Neural progenitor cell (in vitro differentiated cells): ENCODE data around the gene GFOD1. TPM values are rescaled to one million over a fixed set of nuclear protein-coding genes. Genes with fewer than 3 reads are reported as not detected.
"Not testable (repeated sequence)": the region's sequence is repeated elsewhere in the genome, so short reads cannot be mapped to it uniquely, and the experiment has no call there.

ENCODE experiments used
- DNase-seq: peaks from one replicate; pipeline ENCODE4 v3.0.0-alpha.2; 2016; ENCODE audit warnings: low spot score
- H2AFZ ChIP-seq: fragments of 200-600 bp; sonication (generic); replicated peaks from 2 replicates; pipeline ENCODE4 v1.6.1; 2016; ENCODE audit warnings: antibody characterized with exemption
- H3F3A ChIP-seq: fragments of 200-600 bp; sonication (generic); 2 replicates; pipeline ENCODE4 v1.6.1; 2016; ENCODE audit warnings: antibody characterized with exemption, low read depth
- H3K27ac ChIP-seq: fragments of 200-600 bp; sonication (generic); 2 replicates; pipeline ENCODE4 v1.5.1; 2016; ENCODE audit warnings: mild to moderate bottlenecking
- H3K27me3 ChIP-seq: fragments of 200-600 bp; sonication (generic); 2 replicates; pipeline ENCODE4 v1.6.1; 2016; ENCODE audit warnings: mild to moderate bottlenecking, moderate library complexity
- H3K36me3 ChIP-seq: fragments of 200-600 bp; sonication (generic); 2 replicates; pipeline ENCODE4 v1.5.1; 2016
- H3K4me1 ChIP-seq: fragments of 200-600 bp; sonication (generic); 2 replicates; pipeline ENCODE4 v1.6.1; 2016; ENCODE audit warnings: mixed run types
- H3K4me2 ChIP-seq: fragments of 200-600 bp; sonication (generic); 2 replicates; pipeline ENCODE4 v1.6.1; 2016
- H3K4me3 ChIP-seq: fragments of 200-600 bp; sonication (generic); 2 replicates; pipeline ENCODE4 v1.5.1; 2016
- H3K79me2 ChIP-seq: fragments of 200-600 bp; sonication (generic); 2 replicates; pipeline ENCODE4 v1.6.1; 2016; ENCODE audit warnings: low read depth
- H3K9ac ChIP-seq: fragments of 200-600 bp; sonication (generic); 2 replicates; pipeline ENCODE4 v1.6.1; 2016
- H3K9me3 ChIP-seq: fragments of 200-600 bp; sonication (generic); 2 replicates; pipeline ENCODE4 v1.5.1; 2016; ENCODE audit warnings: low read depth
- H4K20me1 ChIP-seq: fragments of 200-600 bp; sonication (generic); 2 replicates; pipeline ENCODE4 v1.6.1; 2016; ENCODE audit warnings: low read depth
- H3K27ac Mint-ChIP-seq: 3 replicates; pipeline ENCODE4 v1.8.0; 2021; ENCODE audit warnings: mixed read lengths
- H3K27me3 Mint-ChIP-seq: 2 replicates; pipeline ENCODE4 v1.8.0; 2022; ENCODE audit warnings: low read depth, mild to moderate bottlenecking, inconsistent platforms, moderate library complexity, mixed read lengths; ENCODE audit not compliant: insufficient read depth
- H3K36me3 Mint-ChIP-seq: 3 replicates; pipeline ENCODE4 v1.8.0; 2021; ENCODE audit warnings: mixed read lengths
- H3K4me1 Mint-ChIP-seq: 3 replicates; pipeline ENCODE4 v1.8.0; 2021; ENCODE audit warnings: mixed read lengths
- H3K4me3 Mint-ChIP-seq: 3 replicates; pipeline ENCODE4 v1.8.0; 2021; ENCODE audit warnings: mild to moderate bottlenecking, moderate library complexity, mixed read lengths
- H3K9me3 Mint-ChIP-seq: 3 replicates; pipeline ENCODE4 v1.8.0; 2020; ENCODE audit warnings: mixed read lengths
- EZH2 ChIP-seq: fragments of 200-600 bp; sonication (generic); IDR thresholded peaks from 2 replicates; pipeline ENCODE4 v1.6.1; 2017; ENCODE audit warnings: antibody characterized with exemption, mild to moderate bottlenecking, moderate library complexity
- EZH2phosphoT487 ChIP-seq: fragments of 200-600 bp; sonication (generic); IDR thresholded peaks from 2 replicates; pipeline ENCODE4 v1.6.1; 2017; ENCODE audit warnings: antibody characterized with exemption
- total RNA-seq: library from RNA; depleted of rRNA; stranded (reverse); fragments of >200 nt; gene quantifications from 2 replicates; pipeline ENCODE4 v1.2.3, GENCODE V29; 2015; ENCODE audit warnings: low replicate concordance
- TF ChIP-seq, protein P1 (sequence below): fragments of 200-600 bp; sonication (generic); IDR thresholded peaks from 2 replicates; pipeline ENCODE4 v1.5.1; 2017; ENCODE audit warnings: antibody characterized with exemption, mild to moderate bottlenecking

The GFOD1 gene
- total RNA-seq, 1 donor from 2014 or later: 1.8 TPM

DNA sequence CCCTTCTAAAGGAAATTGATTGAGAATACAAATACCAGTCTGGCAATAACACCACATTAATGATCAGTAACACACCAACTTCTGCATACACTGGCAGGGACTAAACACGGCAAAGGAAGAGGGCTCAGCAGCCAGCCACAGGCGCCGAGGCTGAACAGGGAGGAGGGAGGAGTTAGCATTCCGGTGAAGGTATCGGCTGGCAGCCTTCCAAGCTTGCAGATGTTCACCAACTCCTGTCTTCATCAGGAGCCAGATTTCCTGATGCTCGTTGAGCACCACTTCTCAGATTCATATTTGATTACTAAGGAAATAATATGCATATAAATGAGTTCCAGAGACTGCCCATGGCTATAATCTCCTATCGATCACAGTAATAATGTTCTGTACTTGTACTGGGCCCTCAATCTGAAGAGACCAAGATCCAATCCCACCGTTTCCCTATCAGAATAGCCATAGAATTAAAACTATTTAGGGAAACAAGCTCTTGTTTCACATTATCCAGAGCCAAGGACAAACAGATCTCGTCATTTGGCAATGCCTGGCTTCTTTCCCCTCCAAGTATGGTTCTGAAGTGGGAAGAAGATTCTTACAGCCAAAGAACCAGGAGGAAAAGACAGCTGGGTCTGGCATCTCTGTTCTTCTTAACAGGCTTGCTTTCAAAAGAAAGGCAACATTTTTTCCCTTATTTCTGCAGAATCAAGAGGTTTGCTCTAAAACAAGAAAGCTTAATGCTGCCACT, 42.2 kb downstream of the GFOD1 start:
- H3K36me3 Mint-ChIP-seq: no peaks in the 10 kb centered on the region
- peaks cover 6% of the 10 kb centered on the region for H3K9me3 Mint-ChIP-seq
- Histone ChIP-seq H3K4me1 (peaks cover 14% of the 10 kb centered on the region), H3K79me2 (no peaks in the 10 kb centered on the region), H3K4me2 (no peak overlapping the region), H3K9ac (no peak overlapping the region), H2AFZ (peak overlapping the region; percentile 32), H3K27ac (no peak overlapping the region), H3K36me3 (no peaks in the 10 kb centered on the region), H3K9me3 (no peaks in the 10 kb centered on the region), H3F3A (no peaks in the 10 kb centered on the region), H3K27me3 (no peaks in the 10 kb centered on the region), H4K20me1 (no peaks in the 10 kb centered on the region), H3K4me3 (no peak overlapping the region)
- peaks cover 13% of the 10 kb centered on the region for H3K4me1 Mint-ChIP-seq
- no peak for TF ChIP-seq EZH2phosphoT487
- TF ChIP-seq EZH2: no peak
- TF ChIP-seq, protein P1, sequence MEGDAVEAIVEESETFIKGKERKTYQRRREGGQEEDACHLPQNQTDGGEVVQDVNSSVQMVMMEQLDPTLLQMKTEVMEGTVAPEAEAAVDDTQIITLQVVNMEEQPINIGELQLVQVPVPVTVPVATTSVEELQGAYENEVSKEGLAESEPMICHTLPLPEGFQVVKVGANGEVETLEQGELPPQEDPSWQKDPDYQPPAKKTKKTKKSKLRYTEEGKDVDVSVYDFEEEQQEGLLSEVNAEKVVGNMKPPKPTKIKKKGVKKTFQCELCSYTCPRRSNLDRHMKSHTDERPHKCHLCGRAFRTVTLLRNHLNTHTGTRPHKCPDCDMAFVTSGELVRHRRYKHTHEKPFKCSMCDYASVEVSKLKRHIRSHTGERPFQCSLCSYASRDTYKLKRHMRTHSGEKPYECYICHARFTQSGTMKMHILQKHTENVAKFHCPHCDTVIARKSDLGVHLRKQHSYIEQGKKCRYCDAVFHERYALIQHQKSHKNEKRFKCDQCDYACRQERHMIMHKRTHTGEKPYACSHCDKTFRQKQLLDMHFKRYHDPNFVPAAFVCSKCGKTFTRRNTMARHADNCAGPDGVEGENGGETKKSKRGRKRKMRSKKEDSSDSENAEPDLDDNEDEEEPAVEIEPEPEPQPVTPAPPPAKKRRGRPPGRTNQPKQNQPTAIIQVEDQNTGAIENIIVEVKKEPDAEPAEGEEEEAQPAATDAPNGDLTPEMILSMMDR: no peak
- H3K27me3 Mint-ChIP-seq: peaks cover 10% of the 10 kb centered on the region
- peak; percentile 47 for DNase-seq
- no peak overlapping the region for H3K27ac Mint-ChIP-seq
- no peak overlapping the region for H3K4me3 Mint-ChIP-seq

DNA sequence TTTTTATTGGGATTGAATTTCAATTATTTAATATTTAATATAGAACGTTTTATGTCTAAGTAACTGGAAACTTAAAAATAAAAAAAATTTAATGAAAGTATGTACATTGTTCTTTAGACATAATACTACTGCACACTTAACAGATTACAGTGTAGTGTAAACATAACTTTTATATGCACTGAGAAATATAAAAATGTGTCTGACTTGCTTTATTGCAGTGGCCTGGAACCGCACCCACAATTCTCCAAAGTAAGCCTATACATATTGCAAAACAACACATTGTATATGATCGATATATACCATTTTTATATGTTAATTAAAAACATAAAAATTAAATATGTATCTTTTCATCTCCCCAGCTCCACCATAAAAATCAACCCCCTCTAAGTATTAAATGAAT, 42.8 kb downstream of the GFOD1 start:
- H3F3A ChIP-seq: no peaks in the 10 kb centered on the region
- H3K27me3 ChIP-seq: no peaks in the 10 kb centered on the region
- no peak for DNase-seq
- no peak overlapping the region for H3K27ac ChIP-seq
- H3K9me3 ChIP-seq: no peaks in the 10 kb centered on the region
- Mint-ChIP-seq H3K36me3 (no peaks in the 10 kb centered on the region), H3K27me3 (peaks cover 10% of the 10 kb centered on the region), H3K27ac (no peak overlapping the region), H3K4me3 (no peak overlapping the region), H3K9me3 (peaks cover under 1% of the 10 kb centered on the region), H3K4me1 (peaks cover 13% of the 10 kb centered on the region)
- peak overlapping the region; percentile 32 for H2AFZ ChIP-seq
- no peak overlapping the region for H3K4me2 ChIP-seq
- TF ChIP-seq, protein P1: no peak
- no peak for TF ChIP-seq EZH2
- no peak for TF ChIP-seq EZH2phosphoT487
- no peaks in the 10 kb centered on the region for H3K79me2 ChIP-seq
- no peak overlapping the region for H3K9ac ChIP-seq
- no peaks in the 10 kb centered on the region for H4K20me1 ChIP-seq
- H3K4me3 ChIP-seq: no peak overlapping the region
- no peaks in the 10 kb centered on the region for H3K36me3 ChIP-seq
- peaks cover 14% of the 10 kb centered on the region for H3K4me1 ChIP-seq

DNA sequence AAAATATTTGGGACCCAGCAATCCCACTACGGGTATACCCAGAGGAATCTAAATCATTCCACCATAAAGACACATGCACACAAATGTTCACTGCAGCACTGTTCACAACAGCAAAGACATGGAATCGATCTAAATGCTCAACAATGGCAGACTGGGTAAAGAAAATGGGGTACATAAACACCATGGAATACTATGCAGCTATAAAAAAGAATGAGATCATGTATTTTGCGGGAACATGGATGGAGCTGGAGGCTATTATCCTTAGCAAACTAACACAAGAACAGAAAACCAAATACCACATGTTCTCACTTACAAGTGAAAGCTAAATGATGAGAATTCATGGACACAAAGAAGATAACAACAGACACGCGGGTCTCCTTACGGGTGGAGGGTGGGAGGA, 43.4 kb downstream of the GFOD1 start:
- not testable (repeated sequence) for H3K27ac Mint-ChIP-seq, H3K9ac ChIP-seq, H2AFZ ChIP-seq, H3K36me3 ChIP-seq, H3K79me2 ChIP-seq, H4K20me1 ChIP-seq, DNase-seq, H3F3A ChIP-seq, H3K4me3 Mint-ChIP-seq, H3K4me3 ChIP-seq, H3K27me3 ChIP-seq, H3K36me3 Mint-ChIP-seq, H3K9me3 Mint-ChIP-seq, H3K27ac ChIP-seq, H3K9me3 ChIP-seq, H3K4me2 ChIP-seq
- peaks cover 14% of the 10 kb centered on the region for H3K4me1 ChIP-seq
- peaks cover 10% of the 10 kb centered on the region for H3K27me3 Mint-ChIP-seq
- H3K4me1 Mint-ChIP-seq: peaks cover 13% of the 10 kb centered on the region

DNA sequence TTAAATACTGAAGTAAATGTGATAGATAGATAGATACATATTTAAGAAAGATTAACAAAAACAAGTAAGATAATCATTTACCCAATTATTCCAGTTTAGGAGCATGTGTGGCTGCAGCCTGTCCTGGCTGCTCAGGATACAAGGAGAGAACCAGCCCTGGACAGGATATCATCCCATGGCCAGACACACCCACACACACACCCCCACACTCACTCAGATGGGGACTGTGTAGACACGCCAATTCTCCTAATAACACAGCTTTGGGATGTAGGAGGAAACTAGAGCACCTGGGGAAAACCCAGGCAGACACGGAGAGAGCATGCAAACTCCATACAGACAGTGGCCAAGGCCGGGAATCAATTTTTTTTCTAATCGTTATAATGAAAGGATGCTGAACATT, 45.6 kb downstream of the GFOD1 start:
- H3K36me3 ChIP-seq: no peaks in the 10 kb centered on the region
- Mint-ChIP-seq H3K36me3 (no peaks in the 10 kb centered on the region), H3K4me3 (no peak overlapping the region), H3K27me3 (peaks cover 6% of the 10 kb centered on the region), H3K9me3 (no peaks in the 10 kb centered on the region), H3K4me1 (peaks cover 7% of the 10 kb centered on the region), H3K27ac (no peak overlapping the region)
- H4K20me1 ChIP-seq: no peaks in the 10 kb centered on the region
- TF ChIP-seq EZH2 (no peak), EZH2phosphoT487 (no peak)
- TF ChIP-seq, protein P1: no peak
- H3F3A ChIP-seq: no peaks in the 10 kb centered on the region
- no peaks in the 10 kb centered on the region for H3K27me3 ChIP-seq
- H3K4me2 ChIP-seq: no peak overlapping the region
- peaks cover 8% of the 10 kb centered on the region for H3K4me1 ChIP-seq
- H3K9ac ChIP-seq: no peak overlapping the region
- no peak overlapping the region for H2AFZ ChIP-seq
- no peak overlapping the region for H3K4me3 ChIP-seq
- H3K79me2 ChIP-seq: no peaks in the 10 kb centered on the region
- DNase-seq: no peak
- H3K27ac ChIP-seq: no peak overlapping the region
- no peaks in the 10 kb centered on the region for H3K9me3 ChIP-seq
